ENCODE measurements around the gene TRIM2. TPM values are rescaled to one million over a fixed set of nuclear protein-coding genes. Genes with fewer than 3 reads are reported as not detected.
A peak's percentile ranks its signal among the peaks of the same experiment; 100 is the strongest.

The TRIM2 gene
- total RNA-seq, 2 experiments from 2014 or later, result 1.9 to 3.4 TPM

- no peaks in the 10 kb centered on the region for H3K27me3 ChIP-seq (ENCODE audit: control insufficient read depth in 1 of 2, insufficient read depth in 2 of 2, low read length in 2 of 2)
- no peak for TF ChIP-seq CTCF (IDR thresholded peaks at IDR 0.05)
- H3K27me3 Mint-ChIP-seq, result no peaks in the 10 kb centered on the region
- H3K9me3 ChIP-seq (ENCODE audit: control insufficient read depth in 1 of 2, insufficient read depth in 1 of 2, low read length in 2 of 2), result no peaks in the 10 kb centered on the region
- intact Hi-C loops (cut with DNase I, micrococcal nuclease), result loop anchor here (5.0 to 10.0 kb wide), 2 partner anchors 95 to 472 kb away; partner anchors contain the start of genes ARFIP1 (in 1 of the 2) and TIGD4 (in 1 of the 2)
- H3K4me3 Mint-ChIP-seq, result no peak overlapping the region
- no peaks in the 10 kb centered on the region for H3K36me3 ChIP-seq (ENCODE audit: insufficient read depth, low read length)
- ChIA-PET POLR2A (interaction anchor here (3.4 kb wide), 1 partner anchor 24 kb away, joined by 26 read pairs; no protein-coding TSS in a partner anchor), CTCF (interaction anchor here (0.7 kb wide), 1 partner anchor 294 kb away, joined by 4 read pairs; no protein-coding TSS in a partner anchor)
- H3K4me3 ChIP-seq (ENCODE audit: low read length), result no peak overlapping the region
- DNase-seq (no peak), ATAC-seq (ENCODE audit: poor library complexity) (no peak)
- H3K4me1 Mint-ChIP-seq (ENCODE audit: low read depth), result peaks cover 31% of the 10 kb centered on the region
- H3K27ac Mint-ChIP-seq, result no peak overlapping the region
- H3K4me1 ChIP-seq (ENCODE audit: insufficient read depth, low read length), result peaks cover 20% of the 10 kb centered on the region
- H3K36me3 Mint-ChIP-seq (ENCODE audit: low read depth), result no peaks in the 10 kb centered on the region
- no peak overlapping the region for H3K27ac ChIP-seq (ENCODE audit: low read depth in 1 of 2, low read length in 2 of 2)
- no peaks in the 10 kb centered on the region for H3K9me3 Mint-ChIP-seq
Observed at GRCh38 chr4:153247116-153247490, 42.9 kb downstream of the TRIM2 start.

- no peak for TF ChIP-seq CTCF (IDR thresholded peaks at IDR 0.05)
- intact Hi-C loops (cut with DNase I, micrococcal nuclease), result loop anchor here (5.0 to 10.0 kb wide), 2 partner anchors 96 to 474 kb away; partner anchors contain the start of genes ARFIP1 (in 1 of the 2) and TIGD4 (in 1 of the 2)
- Histone ChIP-seq H3K4me1 (ENCODE audit: insufficient read depth, low read length) (peaks cover 20% of the 10 kb centered on the region), H3K27me3 (ENCODE audit: control insufficient read depth in 1 of 2, insufficient read depth in 2 of 2, low read length in 2 of 2) (no peaks in the 10 kb centered on the region), H3K36me3 (ENCODE audit: insufficient read depth, low read length) (no peaks in the 10 kb centered on the region), H3K9me3 (ENCODE audit: control insufficient read depth in 1 of 2, insufficient read depth in 1 of 2, low read length in 2 of 2) (no peaks in the 10 kb centered on the region), H3K4me3 (ENCODE audit: low read length) (peak overlapping the region; percentile 72), H3K27ac (ENCODE audit: low read depth in 1 of 2, low read length in 2 of 2) (peak overlapping the region; percentile 81 to 85)
- H3K27ac Mint-ChIP-seq, result peak overlapping the region; percentile 85
- CTCF ChIA-PET, result interaction anchor here (1.0 to 1.1 kb wide), 3 partner anchors 93 to 165 kb away, joined by 3 to 5 read pairs (median 3); no protein-coding TSS in a partner anchor
- no peaks in the 10 kb centered on the region for H3K36me3 Mint-ChIP-seq (ENCODE audit: low read depth)
- ATAC-seq (ENCODE audit: poor library complexity) (peak; percentile 25), DNase-seq (peak in 1 of 14 experiments; percentile 4)
- H3K4me1 Mint-ChIP-seq (ENCODE audit: low read depth), result peaks cover 34% of the 10 kb centered on the region
- POLR2A ChIA-PET, result interaction anchor here (0.8 to 3.4 kb wide), 7 partner anchors 10 to 713 kb away, joined by 3 to 26 read pairs (median 4); partner anchors contain the start of genes FBXW7 and TRIM2
- no peaks in the 10 kb centered on the region for H3K27me3 Mint-ChIP-seq
- no peaks in the 10 kb centered on the region for H3K9me3 Mint-ChIP-seq
- peak overlapping the region; percentile 93 for H3K4me3 Mint-ChIP-seq
Observed at GRCh38 chr4:153248641-153249198, 44.5 kb downstream of the TRIM2 start.

- intact Hi-C loops (cut with DNase I, micrococcal nuclease), result loop anchor here (5.0 to 10.0 kb wide), 2 partner anchors 97 to 475 kb away; partner anchors contain the start of genes ARFIP1 (in 1 of the 2) and TIGD4 (in 1 of the 2)
- H3K27me3 Mint-ChIP-seq, result no peaks in the 10 kb centered on the region
- POLR2A ChIA-PET, result interaction anchor here (0.8 to 3.4 kb wide), 7 partner anchors 9 to 713 kb away, joined by 3 to 26 read pairs (median 4); partner anchors contain the start of genes FBXW7 and TRIM2
Observed at GRCh38 chr4:153249199-153250041, 45.2 kb downstream of the TRIM2 start.

More at GRCh38 chr4:153249199-153250041, 45.2 kb downstream of the TRIM2 start:
- no peaks in the 10 kb centered on the region for H3K36me3 ChIP-seq (ENCODE audit: insufficient read depth, low read length)
- Mint-ChIP-seq H3K36me3 (ENCODE audit: low read depth) (no peaks in the 10 kb centered on the region), H3K9me3 (no peaks in the 10 kb centered on the region), H3K27ac (peak overlapping the region; percentile 85), H3K4me1 (ENCODE audit: low read depth) (peaks cover 34% of the 10 kb centered on the region), H3K4me3 (peak overlapping the region; percentile 93)
- ATAC-seq (ENCODE audit: poor library complexity) (peak; percentile 97), DNase-seq (peak; percentile 67 to 96 (median 82))
- no peaks in the 10 kb centered on the region for H3K27me3 ChIP-seq (ENCODE audit: control insufficient read depth in 1 of 2, insufficient read depth in 2 of 2, low read length in 2 of 2)
- peaks cover 20% of the 10 kb centered on the region for H3K4me1 ChIP-seq (ENCODE audit: insufficient read depth, low read length)
- TF ChIP-seq CTCF (IDR thresholded peaks at IDR 0.05), result no peak
- H3K9me3 ChIP-seq (ENCODE audit: control insufficient read depth in 1 of 2, insufficient read depth in 1 of 2, low read length in 2 of 2), result no peaks in the 10 kb centered on the region
- peak overlapping the region; percentile 72 for H3K4me3 ChIP-seq (ENCODE audit: low read length)
- H3K27ac ChIP-seq (ENCODE audit: low read depth in 1 of 2, low read length in 2 of 2), result peak overlapping the region; percentile 81 to 85
- CTCF ChIA-PET, result interaction anchor here (1.0 to 1.1 kb wide), 3 partner anchors 93 to 166 kb away, joined by 3 to 5 read pairs (median 3); no protein-coding TSS in a partner anchor
